Measurements from ENCODE around the gene ZIM2.

Gene ZIM2

DNA sequence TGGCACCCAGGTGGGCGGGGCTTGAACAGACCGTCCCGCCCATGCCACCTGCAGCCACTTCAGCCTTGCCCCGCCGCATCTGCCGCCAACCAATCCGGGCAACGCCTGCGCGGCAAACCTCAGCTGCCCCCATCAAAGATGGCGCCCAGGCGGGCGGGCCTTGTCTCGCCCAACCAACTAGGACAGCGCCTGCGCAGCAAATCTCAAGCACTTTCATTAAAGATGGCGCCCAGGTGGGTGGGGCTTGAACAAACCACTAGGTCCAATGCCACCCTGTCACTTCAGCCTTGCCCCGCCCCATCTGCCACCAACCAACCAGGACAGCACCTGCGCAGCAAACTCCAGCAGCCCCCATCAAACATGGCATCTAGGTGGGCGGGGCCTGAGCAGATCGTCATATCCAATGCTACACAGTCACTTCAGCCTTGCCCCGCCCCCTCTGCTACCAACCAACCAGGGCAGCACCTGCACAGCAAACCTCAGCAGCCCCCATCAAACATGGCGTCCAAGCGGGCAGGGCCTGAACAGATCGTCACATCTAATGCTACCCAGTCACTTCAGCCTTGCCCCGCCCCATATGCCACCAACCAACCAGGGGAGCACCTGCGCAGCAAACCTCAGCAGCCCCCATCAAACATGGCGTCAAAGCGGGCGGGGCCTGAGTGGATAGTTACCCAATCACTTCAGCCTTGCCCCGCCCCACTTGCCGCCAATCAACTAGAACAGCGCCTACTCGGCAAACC is 1.4 kb downstream of the ZIM2 start:
- no peak for DNase-seq

- no peak for DNase-seq
Measured at GRCh38 chr19:56838024-56838908, 2.3 kb downstream of the ZIM2 start.

GRCh38 chr19:56837492-56838023 is 3.0 kb downstream of the ZIM2 start:
- no peak for DNase-seq

GRCh38 chr19:56837004-56837403 is 3.5 kb downstream of the ZIM2 start:
- DNase-seq = no peak

DNA sequence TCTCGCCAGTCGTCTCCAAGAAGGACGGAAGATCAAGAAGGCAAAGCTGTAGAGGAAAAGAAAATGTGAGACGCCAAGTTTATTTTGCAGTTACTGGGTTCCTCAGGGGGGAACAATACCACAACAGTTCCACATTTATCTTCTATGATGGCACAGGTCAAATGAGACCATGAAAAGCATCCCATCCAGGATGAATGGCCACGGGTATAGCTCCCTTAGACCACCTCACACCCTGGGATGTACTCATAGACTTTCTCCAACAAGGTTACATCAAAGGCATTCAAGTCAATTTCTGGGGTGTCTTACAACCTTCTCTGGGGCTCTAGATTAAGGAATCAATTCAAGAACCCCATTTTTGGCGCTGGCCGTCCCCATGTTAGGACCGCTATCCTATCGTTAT is 4.5 kb downstream of the ZIM2 start:
- DNase-seq = no peak

- DNase-seq = no peak
Measured at GRCh38 chr19:56835401-56835800, 5.1 kb downstream of the ZIM2 start.

DNA sequence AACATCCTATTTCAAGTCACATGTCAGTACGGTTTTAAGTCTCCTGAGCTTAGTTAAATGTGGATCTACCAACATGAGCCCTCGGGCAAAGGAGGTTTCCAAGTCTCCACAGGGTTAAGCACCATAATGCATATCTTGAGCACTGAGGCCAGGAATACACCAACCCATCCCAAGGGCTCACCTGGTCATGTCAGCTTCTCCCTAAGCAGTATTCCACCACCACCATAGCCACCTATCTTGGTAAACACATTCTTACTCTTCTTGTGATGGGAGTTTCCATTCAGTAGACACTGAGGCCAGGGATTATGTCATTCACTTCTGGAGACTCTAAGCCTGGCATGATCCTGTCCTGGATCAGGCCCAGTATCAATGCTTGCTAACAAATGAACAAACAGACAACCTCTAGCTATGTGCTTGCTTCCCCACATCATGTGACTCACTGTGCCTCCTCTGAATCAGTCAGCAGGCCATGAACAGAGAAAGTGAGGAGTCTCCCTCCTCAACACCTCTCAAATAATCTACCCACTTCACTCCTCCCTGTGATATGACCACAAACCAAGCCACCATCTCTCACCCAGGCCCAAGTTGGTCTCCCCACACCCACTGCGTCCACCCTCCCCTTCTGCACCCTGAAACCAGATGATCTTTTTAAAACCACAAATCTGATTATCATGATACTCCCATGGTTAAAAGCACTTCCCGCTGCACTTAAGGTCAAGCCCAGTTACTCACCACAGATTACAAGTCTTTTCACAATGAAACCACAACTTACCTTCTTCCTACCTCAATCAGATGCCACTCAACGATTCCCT is 5.8 kb downstream of the ZIM2 start:
- DNase-seq = no peak

- DNase-seq = no peak
Measured at GRCh38 chr19:56832352-56832928, 8.1 kb downstream of the ZIM2 start.

GRCh38 chr19:56831255-56831654 is 9.3 kb downstream of the ZIM2 start:
- DNase-seq = no peak

- DNase-seq = no peak
Measured at GRCh38 chr19:56829596-56829995, 10.9 kb downstream of the ZIM2 start.

GRCh38 chr19:56827708-56828107 is 12.8 kb downstream of the ZIM2 start:
- DNase-seq = no peak

GRCh38 chr19:56823956-56824355 is 16.6 kb downstream of the ZIM2 start:
- no peak for DNase-seq

DNA sequence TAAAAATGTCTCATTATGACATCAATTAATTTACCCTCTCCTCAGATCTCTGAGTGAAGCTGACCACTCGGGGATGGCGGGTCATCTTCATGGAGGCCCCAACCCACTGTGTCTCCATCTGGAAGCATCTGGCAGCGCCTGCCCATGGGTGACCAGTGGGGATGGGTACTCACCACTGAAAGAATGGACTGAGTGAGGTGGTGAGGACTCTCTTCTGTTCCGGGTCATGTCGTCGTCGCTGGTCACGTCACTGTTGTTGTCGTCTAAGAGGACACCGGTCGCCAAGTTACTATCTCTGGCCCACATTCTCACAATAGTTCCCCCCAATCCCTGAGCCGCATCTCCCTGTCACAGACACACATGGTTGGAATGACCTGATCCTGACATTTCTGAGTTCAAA is 17.1 kb downstream of the ZIM2 start:
- DNase-seq = no peak

GRCh38 chr19:56822755-56823154 is 17.8 kb downstream of the ZIM2 start:
- DNase-seq = no peak

GRCh38 chr19:56821675-56822074 is 18.9 kb downstream of the ZIM2 start:
- no peak for DNase-seq

GRCh38 chr19:56821209-56821608 is 19.3 kb downstream of the ZIM2 start:
- no peak for DNase-seq

DNA sequence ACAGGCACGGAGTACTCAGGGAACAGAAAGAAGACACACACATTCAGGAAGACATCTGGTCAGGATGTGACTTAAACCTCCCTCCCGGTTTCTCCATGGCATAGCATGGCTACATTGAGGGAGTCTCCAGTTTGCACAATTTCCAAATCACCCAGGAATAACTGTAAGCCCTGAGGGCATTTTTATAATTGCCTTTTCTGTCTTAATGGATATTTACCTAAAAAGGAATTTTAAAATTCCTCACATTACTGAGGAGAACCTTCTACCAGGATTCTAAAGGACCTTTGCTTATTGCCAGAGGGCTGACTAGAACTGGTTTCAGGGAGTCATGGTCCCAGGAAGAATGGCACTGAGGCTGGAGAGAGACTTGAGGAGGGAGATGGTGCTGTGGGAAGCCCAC is 21.4 kb downstream of the ZIM2 start:
- no peak for DNase-seq

- no peak for DNase-seq
Measured at GRCh38 chr19:56814656-56815055, 25.9 kb downstream of the ZIM2 start.

DNA sequence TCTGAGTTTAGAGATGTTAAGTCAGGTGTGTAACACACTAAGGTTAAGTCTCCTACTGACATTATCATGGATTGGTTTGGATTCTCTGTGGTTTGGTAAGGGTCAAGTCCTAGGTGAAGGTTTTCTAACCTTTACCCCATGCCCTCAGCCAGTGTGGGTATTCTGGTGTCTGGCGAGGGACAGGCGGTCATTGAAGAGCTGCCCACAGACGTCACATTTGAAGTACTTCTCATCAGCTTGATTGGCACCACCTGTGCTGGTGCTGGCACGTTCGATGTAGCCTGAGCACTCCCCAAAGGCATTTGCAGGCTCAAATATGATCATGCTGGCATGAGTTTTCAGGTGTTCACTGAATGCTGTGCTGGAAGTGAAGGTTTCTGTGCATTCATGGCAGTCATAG is 27.0 kb downstream of the ZIM2 start:
- DNase-seq = no peak

DNA sequence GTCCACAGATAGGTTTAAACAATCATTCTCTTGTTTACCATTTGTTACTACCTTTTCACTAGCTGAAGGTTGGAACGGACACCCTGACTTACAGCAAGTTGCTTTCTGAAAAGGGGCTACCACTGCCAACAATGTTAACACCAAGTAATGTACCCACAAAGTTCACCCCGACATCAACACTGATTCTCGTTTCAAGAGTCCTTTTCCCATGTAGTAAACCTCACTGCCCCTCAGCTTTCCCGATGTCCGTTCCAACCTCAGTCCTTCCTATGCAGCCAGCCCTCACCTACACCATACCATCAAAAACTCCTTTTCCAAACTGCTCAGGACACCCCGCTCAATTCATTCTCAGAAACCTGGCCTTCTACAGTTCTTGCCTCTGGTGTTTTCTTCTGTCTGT is 29.0 kb downstream of the ZIM2 start:
- no peak for DNase-seq

- DNase-seq = no peak
Measured at GRCh38 chr19:56810260-56810659, 30.3 kb downstream of the ZIM2 start.

DNA sequence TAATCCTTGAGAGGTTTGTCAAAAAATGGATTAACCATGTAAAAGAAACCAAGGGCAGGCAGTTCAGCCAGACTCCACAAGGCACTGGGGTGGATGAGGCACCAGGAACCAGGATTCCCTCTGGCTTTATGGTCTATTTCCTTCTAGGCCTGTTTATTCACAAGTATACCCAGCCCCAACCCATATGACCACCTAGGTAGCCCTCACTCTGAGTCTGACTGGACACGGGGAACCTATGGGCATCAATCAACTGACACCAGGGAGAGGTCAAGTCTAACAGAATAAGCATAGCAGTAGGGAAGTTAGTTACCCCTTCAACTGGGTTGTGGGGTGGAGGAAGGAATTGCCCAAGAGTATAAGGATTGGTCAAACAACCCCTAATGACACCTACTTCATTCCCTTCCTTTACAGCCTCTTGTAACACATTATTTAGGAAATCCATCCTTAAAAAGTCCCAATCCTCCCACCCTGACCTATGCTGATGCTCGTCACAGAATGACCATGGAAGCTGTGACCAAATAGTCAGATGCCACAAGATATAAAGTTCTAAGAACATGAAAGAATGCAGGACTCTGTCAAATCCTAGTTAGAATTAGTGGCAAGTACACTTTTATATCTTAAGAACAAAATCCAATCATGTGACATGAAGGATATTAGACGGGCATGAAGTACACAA is 31.7 kb downstream of the ZIM2 start:
- no peak for DNase-seq

Data from NCI-H510A (cell line).